K562 (cell line): Measurements from ENCODE around the gene STK11. TPM values are rescaled to one million over a fixed set of nuclear protein-coding genes. Genes with fewer than 3 reads are reported as not detected.

Experiments used
- ARID1B ChIP-seq: fragments of 450-650 bp; IDR thresholded peaks from 2 replicates; pipeline ENCODE4 v1.6.1; 2016; ENCODE audit warnings: antibody characterized with exemption, mild to moderate bottlenecking, inconsistent platforms
- BRCA1 ChIP-seq, 2 experiments: fragments of 450-650 bp in 1 of 2; sonication (generic) in 1 of 2; formaldehyde crosslinking in 1 of 2; IDR thresholded peaks; 2 replicates each; pipeline versions ENCODE4 v1.5.0 to v1.6.1; 2017 to 2020; ENCODE audit warnings: mild to moderate bottlenecking in 1 of 2, missing genetic modification reagents in 1 of 2
- CBX3 ChIP-seq, 2 experiments: IDR thresholded peaks; 1 replicate in 1 of 2; 2 replicates in 1 of 2; pipeline ENCODE4 v1.6.1; 2012; ENCODE audit warnings: inconsistent platforms in 2 of 2, low read length in 2 of 2, borderline replicate concordance in 1 of 2, control low read depth in 1 of 2
- CC2D1A ChIP-seq: fragments of 450-650 bp; IDR thresholded peaks from 2 replicates; pipeline ENCODE4 v1.6.1; 2017; ENCODE audit warnings: mild to moderate bottlenecking
- CEBPG ChIP-seq, 3 experiments: fragments of 200-800 bp in 1 of 3; sonication (Bioruptor generic) in 1 of 3; sonication (generic) in 1 of 3; formaldehyde crosslinking in 1 of 3; IDR thresholded peaks in 2 of 3; conservative IDR thresholded peaks in 1 of 3; 2 replicates each; pipeline versions ENCODE4 v1.6.1 to v1.8.0; 2016 to 2022; ENCODE audit warnings: missing compliant biosample characterization in 2 of 3, missing genetic modification characterization in 2 of 3, mild to moderate bottlenecking in 1 of 3, missing genetic modification reagents in 1 of 3
- CXXC5 ChIP-seq: fragments of 250-450 bp; sonication (Bioruptor Pico); IDR thresholded peaks from 2 replicates; pipeline ENCODE4 v1.8.0; 2022; ENCODE audit warnings: inconsistent platforms, mild to moderate bottlenecking, moderate library complexity
- ERF ChIP-seq: fragments of 450-650 bp; formaldehyde crosslinking; IDR thresholded peaks from 2 replicates; pipeline ENCODE4 v1.4.0; 2020; ENCODE audit warnings: mild to moderate bottlenecking, mixed read lengths
- FIP1L1 ChIP-seq: fragments of 200-400 bp; formaldehyde crosslinking; IDR thresholded peaks from 2 replicates; pipeline ENCODE4 v1.6.1; 2018; ENCODE audit warnings: mild to moderate bottlenecking, low read depth, low read length; ENCODE audit not compliant: poor library complexity, severe bottlenecking
- FOXA1 ChIP-seq: fragments of 450-650 bp; IDR thresholded peaks from 2 replicates; pipeline ENCODE4 v1.6.1; 2016; ENCODE audit warnings: mild to moderate bottlenecking, borderline replicate concordance
- FUS ChIP-seq: fragments of 200-400 bp; formaldehyde crosslinking; optimal IDR thresholded peaks from 2 replicates; pipeline ENCODE3; 2017; ENCODE audit warnings: low read depth, low read length
- KHSRP ChIP-seq: fragments of 450-650 bp; IDR thresholded peaks from 2 replicates; pipeline ENCODE4 v1.6.1; 2017
- MEF2A ChIP-seq: IDR thresholded peaks from 2 replicates; pipeline ENCODE4 v1.6.1; 2011; ENCODE audit warnings: low read depth, mild to moderate bottlenecking, low read length, moderate library complexity; ENCODE audit not compliant: control insufficient read depth
- NCOA1 ChIP-seq: fragments of 450-650 bp; IDR thresholded peaks from 2 replicates; pipeline ENCODE4 v1.6.1; 2016; ENCODE audit warnings: low read depth
- NR4A1 ChIP-seq, 2 experiments: fragments of 250-450 bp in 1 of 2; fragments of 450-650 bp in 1 of 2; sonication (Bioruptor Pico) in 1 of 2; IDR thresholded peaks; 2 replicates each; pipeline versions ENCODE4 v1.4.0 to v1.6.1; 2016 to 2020; ENCODE audit warnings: mild to moderate bottlenecking in 2 of 2, missing compliant biosample characterization in 1 of 2, missing genetic modification characterization in 1 of 2, moderate library complexity in 1 of 2
- PHF8 ChIP-seq: fragments of 200-600 bp; sonication (generic); IDR thresholded peaks from 2 replicates; pipeline ENCODE4 v1.6.1; 2012; ENCODE audit warnings: mixed run types, mild to moderate bottlenecking, inconsistent platforms, low read length, moderate library complexity, borderline replicate concordance
- PTBP1 ChIP-seq: fragments of 200-400 bp; formaldehyde crosslinking; IDR thresholded peaks from 2 replicates; pipeline ENCODE4 v1.6.1; 2017; ENCODE audit warnings: low read depth, low read length
- PYGO2 ChIP-seq: fragments of 450-650 bp; IDR thresholded peaks from 2 replicates; pipeline ENCODE4 v1.6.1; 2016; ENCODE audit warnings: mild to moderate bottlenecking, missing genetic modification characterization, moderate library complexity, missing compliant biosample characterization
- RAD51 ChIP-seq: fragments of 450-650 bp; IDR thresholded peaks from 2 replicates; pipeline ENCODE4 v1.7.1; 2016; ENCODE audit warnings: low read depth, mild to moderate bottlenecking, borderline replicate concordance
- RBM34 ChIP-seq: fragments of 200-400 bp; formaldehyde crosslinking; IDR thresholded peaks from 2 replicates; pipeline ENCODE4 v1.6.1; 2018; ENCODE audit warnings: low read length, borderline replicate concordance; ENCODE audit not compliant: insufficient read depth
- SIN3A ChIP-seq, 2 experiments: fragments of 150-350 bp in 1 of 2; IDR thresholded peaks; 2 replicates each; pipeline ENCODE4 v1.6.1; 2011 to 2016; ENCODE audit warnings: borderline replicate concordance in 2 of 2, low read depth in 2 of 2, low read length in 2 of 2, mild to moderate bottlenecking in 2 of 2, moderate library complexity in 2 of 2; ENCODE audit not compliant: control insufficient read depth in 1 of 2
- WHSC1 ChIP-seq: IDR thresholded peaks from one replicate; pipeline ENCODE4 v1.6.1; 2012; ENCODE audit warnings: low read length, control low read depth, inconsistent platforms
- XRCC5 ChIP-seq: fragments of 200-400 bp; formaldehyde crosslinking; IDR thresholded peaks from 2 replicates; pipeline ENCODE4 v1.6.1; 2017; ENCODE audit warnings: low read depth, mild to moderate bottlenecking, low read length
- ZBTB17 ChIP-seq: fragments of 450-650 bp; formaldehyde crosslinking; IDR thresholded peaks from 2 replicates; pipeline ENCODE4 v1.4.0; 2020; ENCODE audit warnings: mild to moderate bottlenecking
- ZNF778 ChIP-seq: fragments of 450-650 bp; formaldehyde crosslinking; IDR thresholded peaks from 2 replicates; pipeline ENCODE4 v1.4.0; 2020; ENCODE audit warnings: mild to moderate bottlenecking, moderate library complexity
- polyA plus RNA-seq, 8 experiments: library from polyadenylated mRNA; depleted of rRNA in 4 of 8; stranded (reverse) in 5 of 8; unstranded in 3 of 8; fragments of >200 nt; fragmentation: Nextera tagmentation in 2 of 8; fragmentation: Illumina TruSeq in 1 of 8; extraction: Ambion mirVana in 2 of 8; extraction: Trizol in 1 of 8; gene quantifications; 2 replicates each; pipeline versions ENCODE4 v1.2.1 to v1.2.3, GENCODE V29; 2011 to 2014; ENCODE audit warnings: inconsistent platforms in 1 of 8, missing spikeins in 1 of 8
- total RNA-seq, 7 experiments: library from RNA; depleted of rRNA in 6 of 7; stranded (reverse); fragments of >200 nt in 6 of 7; fragmentation: Illumina TruSeq in 2 of 7; extraction: Trizol in 2 of 7; gene quantifications; 2 replicates each; pipeline versions ENCODE4 v1.2.1 to v1.2.3, GENCODE V29; 2011 to 2021; ENCODE audit warnings: low replicate concordance in 1 of 7
- TF ChIP-seq, protein P1 (sequence below): fragments of 450-650 bp; formaldehyde crosslinking; IDR thresholded peaks from 2 replicates; pipeline ENCODE4 v1.4.0; 2020; ENCODE audit warnings: mild to moderate bottlenecking
- TF ChIP-seq, protein P2 (sequence below): conservative IDR thresholded peaks from 2 replicates; pipeline ENCODE4 v1.6.1; 2011; ENCODE audit warnings: low read depth, mild to moderate bottlenecking, low read length; ENCODE audit not compliant: control insufficient read depth
- TF ChIP-seq, protein P3 (sequence below): fragments of 450-650 bp; conservative IDR thresholded peaks from 2 replicates; pipeline ENCODE4 v1.6.1; 2016; ENCODE audit warnings: missing genetic modification characterization, low read depth, mild to moderate bottlenecking, missing compliant biosample characterization, moderate library complexity

The STK11 gene
- total and polyA plus RNA-seq, 9 of the 15 experiments (the other 6 are each of a cell fraction or from before 2014, with no cell fraction given): 0.15 to 96.5 (median 31.7) TPM

GRCh38 chr19:1274852-1275259 is 69.3 kb downstream of the STK11 start (continued):
- TF ChIP-seq SIN3A (IDR thresholded peaks at IDR 0.05; ENCODE audit: borderline replicate concordance in 2 of 2, control insufficient read depth in 1 of 2, low read depth in 2 of 2, low read length in 2 of 2): no peak
- TF ChIP-seq PYGO2 (tag): no peak
- no peak for TF ChIP-seq CXXC5 (CRISPR knock-in tag)
- TF ChIP-seq PHF8: no peak
- no peak for TF ChIP-seq MEF2A
- no peak for TF ChIP-seq NCOA1
- TF ChIP-seq, protein P1, sequence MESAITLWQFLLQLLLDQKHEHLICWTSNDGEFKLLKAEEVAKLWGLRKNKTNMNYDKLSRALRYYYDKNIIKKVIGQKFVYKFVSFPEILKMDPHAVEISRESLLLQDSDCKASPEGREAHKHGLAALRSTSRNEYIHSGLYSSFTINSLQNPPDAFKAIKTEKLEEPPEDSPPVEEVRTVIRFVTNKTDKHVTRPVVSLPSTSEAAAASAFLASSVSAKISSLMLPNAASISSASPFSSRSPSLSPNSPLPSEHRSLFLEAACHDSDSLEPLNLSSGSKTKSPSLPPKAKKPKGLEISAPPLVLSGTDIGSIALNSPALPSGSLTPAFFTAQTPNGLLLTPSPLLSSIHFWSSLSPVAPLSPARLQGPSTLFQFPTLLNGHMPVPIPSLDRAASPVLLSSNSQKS (CRISPR knock-in tag): no peak
- TF ChIP-seq, protein P2, sequence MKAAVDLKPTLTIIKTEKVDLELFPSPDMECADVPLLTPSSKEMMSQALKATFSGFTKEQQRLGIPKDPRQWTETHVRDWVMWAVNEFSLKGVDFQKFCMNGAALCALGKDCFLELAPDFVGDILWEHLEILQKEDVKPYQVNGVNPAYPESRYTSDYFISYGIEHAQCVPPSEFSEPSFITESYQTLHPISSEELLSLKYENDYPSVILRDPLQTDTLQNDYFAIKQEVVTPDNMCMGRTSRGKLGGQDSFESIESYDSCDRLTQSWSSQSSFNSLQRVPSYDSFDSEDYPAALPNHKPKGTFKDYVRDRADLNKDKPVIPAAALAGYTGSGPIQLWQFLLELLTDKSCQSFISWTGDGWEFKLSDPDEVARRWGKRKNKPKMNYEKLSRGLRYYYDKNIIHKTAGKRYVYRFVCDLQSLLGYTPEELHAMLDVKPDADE: no peak
- TF ChIP-seq NR4A1 (CRISPR knock-in tag; IDR thresholded peaks at IDR 0.05): no peak
- no peak for TF ChIP-seq NR4A1 (tag; IDR thresholded peaks at IDR 0.05)
- no peak; the same call in 1 of the 2 replicates for TF ChIP-seq PTBP1
- TF ChIP-seq FIP1L1: peak; percentile 68
- TF ChIP-seq FUS: no peak
- TF ChIP-seq ZBTB17 (CRISPR knock-in tag): no peak
- no peak for TF ChIP-seq FOXA1
- TF ChIP-seq CC2D1A: no peak
- no peak for TF ChIP-seq KHSRP
- TF ChIP-seq ARID1B: peak; percentile 45; the same call in 1 of the 2 replicates
- no peak for TF ChIP-seq RAD51
- TF ChIP-seq ZNF778 (CRISPR knock-in tag): no peak
- no peak for TF ChIP-seq WHSC1
- no peak for TF ChIP-seq CBX3 (IDR thresholded peaks at IDR 0.05; ENCODE audit: borderline replicate concordance in 1 of 2, low read length in 2 of 2)
- no peak for TF ChIP-seq CEBPG (CRISPR knock-in tag; IDR thresholded peaks at IDR 0.05)
- no peak for TF ChIP-seq CEBPG (tag; conservative IDR thresholded peaks at IDR 0.05 in 1 of 2, IDR thresholded peaks at IDR 0.05 in 1 of 2)
- no peak for TF ChIP-seq BRCA1 (IDR thresholded peaks at IDR 0.05)
- TF ChIP-seq BRCA1 (CRISPR knock-in tag; IDR thresholded peaks at IDR 0.05): no peak
- no peak for TF ChIP-seq ERF (CRISPR knock-in tag)
- no peak for TF ChIP-seq XRCC5
- no peak for TF ChIP-seq RBM34
- TF ChIP-seq, protein P3, sequence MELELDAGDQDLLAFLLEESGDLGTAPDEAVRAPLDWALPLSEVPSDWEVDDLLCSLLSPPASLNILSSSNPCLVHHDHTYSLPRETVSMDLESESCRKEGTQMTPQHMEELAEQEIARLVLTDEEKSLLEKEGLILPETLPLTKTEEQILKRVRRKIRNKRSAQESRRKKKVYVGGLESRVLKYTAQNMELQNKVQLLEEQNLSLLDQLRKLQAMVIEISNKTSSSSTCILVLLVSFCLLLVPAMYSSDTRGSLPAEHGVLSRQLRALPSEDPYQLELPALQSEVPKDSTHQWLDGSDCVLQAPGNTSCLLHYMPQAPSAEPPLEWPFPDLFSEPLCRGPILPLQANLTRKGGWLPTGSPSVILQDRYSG (tag): no peak
